Activated CD8-positive, alpha-beta memory T cell treated with anti-CD3 and anti-CD28 coated beads for 36 hours (primary cell): ENCODE measurements around the gene C14orf180. TPM values are rescaled to one million over a fixed set of nuclear protein-coding genes. Genes with fewer than 3 reads are reported as not detected.

Experiments
- CTCF ChIA-PET: fragments of 350-600 bp; sonication (Branson Sonifier 250); formaldehyde crosslinking; loops from one replicate; lab custom pipeline; 2021; ENCODE audit warnings: antibody characterized with exemption; lab: Charles Lee
- POLR2A ChIA-PET: fragments of 350-600 bp; sonication (Branson Sonifier 250); formaldehyde crosslinking; loops from one replicate; lab custom pipeline; 2021; ENCODE audit warnings: antibody characterized with exemption; lab: Charles Lee
- total RNA-seq, 2 experiments: library from RNA; stranded (reverse); gene quantifications; one replicate each; pipeline ENCODE4 v1.2.3, GENCODE V29; 2021

The C14orf180 gene
- total RNA-seq, 2 experiments from 2014 or later, result not detected

GRCh38 chr14:104559804-104560585 lies 19.6 kb upstream of the C14orf180 start:
- POLR2A ChIA-PET, result no interaction called here

GRCh38 chr14:104560586-104560945 lies 19.0 kb upstream of the C14orf180 start:
- CTCF ChIA-PET, result no interaction called here
- POLR2A ChIA-PET, result no interaction called here

More at GRCh38 chr14:104559804-104560585, 19.6 kb upstream of the C14orf180 start:
- CTCF ChIA-PET, result no interaction called here

- ChIA-PET POLR2A (no interaction called here), CTCF (no interaction called here)
Measured at GRCh38 chr14:104561124-104561557, 18.4 kb upstream of the C14orf180 start.

GRCh38 chr14:104561632-104562495 lies 17.7 kb upstream of the C14orf180 start:
- POLR2A ChIA-PET, result no interaction called here
- CTCF ChIA-PET, result no interaction called here

- POLR2A ChIA-PET, result no interaction called here
- CTCF ChIA-PET, result no interaction called here
Measured at GRCh38 chr14:104562606-104563005, 17.0 kb upstream of the C14orf180 start.

- POLR2A ChIA-PET, result no interaction called here
- CTCF ChIA-PET, result interaction anchor here (0.6 to 1.6 kb wide), 2 partner anchors 408 to 426 kb away, joined by 5 read pairs; no protein-coding TSS in a partner anchor
Measured at GRCh38 chr14:104563191-104563741, 16.3 kb upstream of the C14orf180 start.

GRCh38 chr14:104563742-104564615 lies 15.6 kb upstream of the C14orf180 start:
- ChIA-PET CTCF (interaction anchor here (0.7 to 1.6 kb wide), 5 partner anchors 336 to 486 kb away, joined by 3 to 5 read pairs (median 3); no protein-coding TSS in a partner anchor), POLR2A (no interaction called here)

GRCh38 chr14:104564744-104565679 lies 14.6 kb upstream of the C14orf180 start:
- CTCF ChIA-PET, result interaction anchor here (0.7 to 1.6 kb wide), 5 partner anchors 337 to 488 kb away, joined by 3 to 5 read pairs (median 3); no protein-coding TSS in a partner anchor
- POLR2A ChIA-PET, result no interaction called here

GRCh38 chr14:104567141-104567956 lies 12.2 kb upstream of the C14orf180 start:
- POLR2A ChIA-PET, result interaction anchor here (0.5 kb wide), 1 partner anchor 1535 kb away, joined by 3 read pairs; no protein-coding TSS in a partner anchor
- CTCF ChIA-PET, result no interaction called here

GRCh38 chr14:104567957-104568225 lies 11.7 kb upstream of the C14orf180 start:
- POLR2A ChIA-PET, result no interaction called here
- CTCF ChIA-PET, result no interaction called here

GRCh38 chr14:104568620-104569019 lies 10.9 kb upstream of the C14orf180 start:
- ChIA-PET CTCF (no interaction called here), POLR2A (no interaction called here)

- POLR2A ChIA-PET, result no interaction called here
- CTCF ChIA-PET, result no interaction called here
Measured at GRCh38 chr14:104569435-104569834, 10.1 kb upstream of the C14orf180 start.

- ChIA-PET CTCF (no interaction called here), POLR2A (no interaction called here)
Measured at GRCh38 chr14:104571246-104571645, 8.3 kb upstream of the C14orf180 start.

GRCh38 chr14:104572024-104572626 lies 7.4 kb upstream of the C14orf180 start:
- ChIA-PET CTCF (no interaction called here), POLR2A (no interaction called here)

- ChIA-PET CTCF (no interaction called here), POLR2A (no interaction called here)
Measured at GRCh38 chr14:104572668-104573067, 6.9 kb upstream of the C14orf180 start.

GRCh38 chr14:104573930-104574329 lies 5.6 kb upstream of the C14orf180 start:
- CTCF ChIA-PET, result no interaction called here

GRCh38 chr14:104574536-104574935 lies 5.0 kb upstream of the C14orf180 start:
- POLR2A ChIA-PET, result no interaction called here
- CTCF ChIA-PET, result no interaction called here

More at GRCh38 chr14:104573930-104574329, 5.6 kb upstream of the C14orf180 start:
- POLR2A ChIA-PET, result no interaction called here
